GM23338 (cell line): ENCODE results near the gene FCN1. TPM values are rescaled to one million over a fixed set of nuclear protein-coding genes. Genes with fewer than 3 reads are reported as not detected.

ENCODE experiments used
- ATAC-seq: fragments of 200-7000 bp; cut with Tn5 transposase; 3 replicates; pipeline ENCODE4 v1.9.1; 2020
- DNase-seq: peaks from one replicate; pipeline ENCODE4 v3.0.0-alpha.2; 2015; ENCODE audit warnings: low spot score
- H2AFZ ChIP-seq: fragments of 200-600 bp; sonication (generic); 2 replicates; pipeline ENCODE4 v1.8.0; 2016; ENCODE audit warnings: antibody characterized with exemption, mild to moderate bottlenecking, moderate library complexity
- H3F3A ChIP-seq: fragments of 200-600 bp; sonication (generic); replicated peaks from 2 replicates; pipeline ENCODE4 v1.8.0; 2017; ENCODE audit warnings: antibody characterized with exemption, mixed run types, low read depth
- H3K27ac ChIP-seq: fragments of 200-600 bp; sonication (generic); 2 replicates; pipeline ENCODE4 v1.6.1; 2016; ENCODE audit warnings: low read depth
- H3K27me3 ChIP-seq: fragments of 200-600 bp; sonication (generic); 2 replicates; pipeline ENCODE4 v1.8.0; 2016; ENCODE audit warnings: mild to moderate bottlenecking, mixed run types, moderate library complexity; ENCODE audit not compliant: insufficient read depth
- H3K36me3 ChIP-seq: fragments of 200-600 bp; sonication (generic); 2 replicates; pipeline ENCODE4 v1.8.0; 2016; ENCODE audit warnings: mild to moderate bottlenecking; ENCODE audit not compliant: insufficient read depth
- H3K4me1 ChIP-seq: fragments of 200-600 bp; sonication (generic); 2 replicates; pipeline ENCODE4 v1.8.0; 2016; ENCODE audit warnings: mild to moderate bottlenecking, moderate library complexity; ENCODE audit not compliant: insufficient read depth
- H3K4me2 ChIP-seq: fragments of 200-600 bp; sonication (generic); 2 replicates; pipeline ENCODE4 v1.7.1; 2017; ENCODE audit warnings: mixed run types
- H3K4me3 ChIP-seq: fragments of 200-600 bp; sonication (generic); 2 replicates; pipeline ENCODE4 v1.6.1; 2016; ENCODE audit warnings: mixed run types
- H3K79me2 ChIP-seq: fragments of 200-600 bp; sonication (generic); replicated peaks from 2 replicates; pipeline ENCODE4 v1.8.0; 2017; ENCODE audit warnings: mild to moderate bottlenecking; ENCODE audit not compliant: insufficient read depth
- H3K9me2 ChIP-seq: fragments of 200-600 bp; sonication (generic); 2 replicates; pipeline ENCODE4 v1.8.0; 2017; ENCODE audit not compliant: insufficient read depth
- H4K20me1 ChIP-seq: fragments of 200-600 bp; sonication (generic); replicated peaks from 2 replicates; pipeline ENCODE4 v1.8.0; 2017; ENCODE audit warnings: mild to moderate bottlenecking; ENCODE audit not compliant: insufficient read depth
- H3K27ac Mint-ChIP-seq: 2 replicates; pipeline ENCODE4 v1.8.0; 2020; ENCODE audit warnings: inconsistent platforms, mild to moderate bottlenecking, moderate library complexity, mixed read lengths
- H3K27me3 Mint-ChIP-seq: 3 replicates; pipeline ENCODE4 v1.8.0; 2022; ENCODE audit warnings: low read depth, mild to moderate bottlenecking, moderate library complexity, mixed read lengths, inconsistent platforms; ENCODE audit not compliant: insufficient read depth, poor library complexity
- H3K36me3 Mint-ChIP-seq: 3 replicates; pipeline ENCODE4 v1.8.0; 2021; ENCODE audit warnings: low read depth, mild to moderate bottlenecking, inconsistent platforms, moderate library complexity, mixed read lengths
- H3K4me1 Mint-ChIP-seq: 3 replicates; pipeline ENCODE4 v1.8.0; 2020; ENCODE audit warnings: mild to moderate bottlenecking, inconsistent platforms, mixed read lengths
- H3K4me3 Mint-ChIP-seq: 3 replicates; pipeline ENCODE4 v1.8.0; 2021; ENCODE audit warnings: moderate library complexity, mild to moderate bottlenecking, inconsistent platforms, mixed read lengths
- H3K9me3 Mint-ChIP-seq: 3 replicates; pipeline ENCODE4 v1.8.0; 2020; ENCODE audit warnings: moderate library complexity, mild to moderate bottlenecking, inconsistent platforms, mixed read lengths
- CREB1 ChIP-seq: fragments of 250-450 bp; sonication (Bioruptor Pico); IDR thresholded peaks from 2 replicates; pipeline ENCODE4 v1.5.0; 2020; ENCODE audit warnings: low read depth, mild to moderate bottlenecking, moderate library complexity
- CTCF ChIP-seq, 2 experiments: fragments of 200-600 bp in 1 of 2; sonication (generic) in 1 of 2; conservative IDR thresholded peaks; 2 replicates each; pipeline versions ENCODE4 v1.5.1 to v1.6.1; 2016 to 2017; ENCODE audit warnings: antibody characterized with exemption in 2 of 2, low read depth in 2 of 2, mild to moderate bottlenecking in 2 of 2, moderate library complexity in 1 of 2
- EZH2phosphoT487 ChIP-seq: fragments of 200-600 bp; sonication (generic); IDR thresholded peaks from one replicate; pipeline ENCODE4 v1.8.1; 2018; ENCODE audit warnings: antibody characterized with exemption; ENCODE audit not compliant: unreplicated experiment
- JUNB ChIP-seq: IDR thresholded peaks from one replicate; pipeline ENCODE4 v1.6.1; 2016; ENCODE audit warnings: antibody characterized with exemption; ENCODE audit not compliant: unreplicated experiment
- NANOG ChIP-seq: IDR thresholded peaks from 2 replicates; pipeline ENCODE4 v1.6.1; 2016; ENCODE audit warnings: antibody characterized with exemption, borderline replicate concordance
- POLR2AphosphoS5 ChIP-seq: IDR thresholded peaks from 2 replicates; pipeline ENCODE4 v1.6.1; 2016; ENCODE audit warnings: antibody characterized with exemption, low read depth
- REST ChIP-seq: IDR thresholded peaks from one replicate; pipeline ENCODE4 v1.6.1; 2018; ENCODE audit warnings: antibody characterized with exemption; ENCODE audit not compliant: unreplicated experiment
- STAT1 ChIP-seq: IDR thresholded peaks from one replicate; pipeline ENCODE4 v1.6.1; 2016; ENCODE audit warnings: antibody characterized with exemption; ENCODE audit not compliant: unreplicated experiment
- ZNF114 ChIP-seq: fragments of 250-450 bp; sonication (Bioruptor Pico); IDR thresholded peaks from 2 replicates; pipeline ENCODE4 v1.5.0; 2020; ENCODE audit warnings: mild to moderate bottlenecking, moderate library complexity
- polyA plus RNA-seq: library from polyadenylated mRNA; unstranded; fragments of >200 nt; fragmentation: Nextera tagmentation; extraction: Ambion mirVana; gene quantifications from 2 replicates; pipeline ENCODE4 v1.2.1, GENCODE V29; 2016
- total RNA-seq: library from RNA; depleted of rRNA; stranded (reverse); fragments of >200 nt; shearing (Covaris generic); gene quantifications from 2 replicates; pipeline ENCODE4 v1.2.3, GENCODE V29; 2014
- TF ChIP-seq, protein P1 (sequence below): fragments of 250-450 bp; sonication (Bioruptor Pico); IDR thresholded peaks from 2 replicates; pipeline ENCODE4 v1.5.0; 2020; ENCODE audit warnings: mild to moderate bottlenecking, moderate library complexity

The FCN1 gene
- total and polyA plus RNA-seq, 2 experiments from 2014 or later = not detected

DNA sequence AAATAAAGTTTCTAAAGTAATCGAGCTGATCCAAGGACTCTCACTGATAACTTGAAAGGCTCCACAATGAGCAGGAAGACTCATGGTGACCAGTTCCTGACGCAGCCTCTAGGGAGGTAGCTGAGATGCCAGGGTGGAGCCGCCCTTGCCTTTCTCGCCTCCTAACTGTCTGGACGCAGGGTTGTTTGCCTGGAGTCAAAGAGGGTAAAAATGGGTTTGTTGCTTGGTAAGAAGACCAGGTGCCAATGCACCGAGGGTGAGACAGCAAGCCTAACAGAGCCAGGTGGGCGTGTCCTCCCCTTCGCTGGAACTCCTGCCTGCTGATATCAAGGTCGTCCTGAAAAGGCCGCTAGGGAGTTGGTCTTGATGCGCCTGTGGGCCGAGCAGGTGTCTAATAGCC lies 48.6 kb upstream of the FCN1 start (continued):
- TF ChIP-seq REST = no peak
- no peak for TF ChIP-seq CREB1 (CRISPR knock-in tag)
- no peak for TF ChIP-seq EZH2phosphoT487

GRCh38 chr9:134965851-134966250 lies 48.1 kb upstream of the FCN1 start:
- H3K27ac ChIP-seq = no peak overlapping the region
- no peaks in the 10 kb centered on the region; the same call in 1 of the 3 replicates for H3K9me3 Mint-ChIP-seq
- H3K36me3 Mint-ChIP-seq = no peaks in the 10 kb centered on the region
- H3K36me3 ChIP-seq = no peaks in the 10 kb centered on the region
- H3K4me1 Mint-ChIP-seq = peaks cover 17% of the 10 kb centered on the region
- DNase-seq (no peak), ATAC-seq (no peak)
- no peak overlapping the region for H3K4me2 ChIP-seq
- H3K27me3 Mint-ChIP-seq = peaks cover 8% of the 10 kb centered on the region
- no peaks in the 10 kb centered on the region for H3F3A ChIP-seq
- no peak overlapping the region for H3K27ac Mint-ChIP-seq
- no peaks in the 10 kb centered on the region for H3K9me2 ChIP-seq
- no peaks in the 10 kb centered on the region for H3K4me1 ChIP-seq
- no peak overlapping the region for H3K4me3 Mint-ChIP-seq
- H4K20me1 ChIP-seq = no peaks in the 10 kb centered on the region
- H3K27me3 ChIP-seq = no peaks in the 10 kb centered on the region
- H3K4me3 ChIP-seq = no peak overlapping the region
- H3K79me2 ChIP-seq = no peaks in the 10 kb centered on the region
- no peak overlapping the region for H2AFZ ChIP-seq
- TF ChIP-seq JUNB (no peak), ZNF114 (CRISPR knock-in tag) (no peak), REST (no peak), STAT1 (no peak), NANOG (no peak), CTCF (conservative IDR thresholded peaks at IDR 0.05; ENCODE audit: low read depth in 2 of 2) (no peak), POLR2AphosphoS5 (no peak), EZH2phosphoT487 (no peak)
- TF ChIP-seq, protein P1, sequence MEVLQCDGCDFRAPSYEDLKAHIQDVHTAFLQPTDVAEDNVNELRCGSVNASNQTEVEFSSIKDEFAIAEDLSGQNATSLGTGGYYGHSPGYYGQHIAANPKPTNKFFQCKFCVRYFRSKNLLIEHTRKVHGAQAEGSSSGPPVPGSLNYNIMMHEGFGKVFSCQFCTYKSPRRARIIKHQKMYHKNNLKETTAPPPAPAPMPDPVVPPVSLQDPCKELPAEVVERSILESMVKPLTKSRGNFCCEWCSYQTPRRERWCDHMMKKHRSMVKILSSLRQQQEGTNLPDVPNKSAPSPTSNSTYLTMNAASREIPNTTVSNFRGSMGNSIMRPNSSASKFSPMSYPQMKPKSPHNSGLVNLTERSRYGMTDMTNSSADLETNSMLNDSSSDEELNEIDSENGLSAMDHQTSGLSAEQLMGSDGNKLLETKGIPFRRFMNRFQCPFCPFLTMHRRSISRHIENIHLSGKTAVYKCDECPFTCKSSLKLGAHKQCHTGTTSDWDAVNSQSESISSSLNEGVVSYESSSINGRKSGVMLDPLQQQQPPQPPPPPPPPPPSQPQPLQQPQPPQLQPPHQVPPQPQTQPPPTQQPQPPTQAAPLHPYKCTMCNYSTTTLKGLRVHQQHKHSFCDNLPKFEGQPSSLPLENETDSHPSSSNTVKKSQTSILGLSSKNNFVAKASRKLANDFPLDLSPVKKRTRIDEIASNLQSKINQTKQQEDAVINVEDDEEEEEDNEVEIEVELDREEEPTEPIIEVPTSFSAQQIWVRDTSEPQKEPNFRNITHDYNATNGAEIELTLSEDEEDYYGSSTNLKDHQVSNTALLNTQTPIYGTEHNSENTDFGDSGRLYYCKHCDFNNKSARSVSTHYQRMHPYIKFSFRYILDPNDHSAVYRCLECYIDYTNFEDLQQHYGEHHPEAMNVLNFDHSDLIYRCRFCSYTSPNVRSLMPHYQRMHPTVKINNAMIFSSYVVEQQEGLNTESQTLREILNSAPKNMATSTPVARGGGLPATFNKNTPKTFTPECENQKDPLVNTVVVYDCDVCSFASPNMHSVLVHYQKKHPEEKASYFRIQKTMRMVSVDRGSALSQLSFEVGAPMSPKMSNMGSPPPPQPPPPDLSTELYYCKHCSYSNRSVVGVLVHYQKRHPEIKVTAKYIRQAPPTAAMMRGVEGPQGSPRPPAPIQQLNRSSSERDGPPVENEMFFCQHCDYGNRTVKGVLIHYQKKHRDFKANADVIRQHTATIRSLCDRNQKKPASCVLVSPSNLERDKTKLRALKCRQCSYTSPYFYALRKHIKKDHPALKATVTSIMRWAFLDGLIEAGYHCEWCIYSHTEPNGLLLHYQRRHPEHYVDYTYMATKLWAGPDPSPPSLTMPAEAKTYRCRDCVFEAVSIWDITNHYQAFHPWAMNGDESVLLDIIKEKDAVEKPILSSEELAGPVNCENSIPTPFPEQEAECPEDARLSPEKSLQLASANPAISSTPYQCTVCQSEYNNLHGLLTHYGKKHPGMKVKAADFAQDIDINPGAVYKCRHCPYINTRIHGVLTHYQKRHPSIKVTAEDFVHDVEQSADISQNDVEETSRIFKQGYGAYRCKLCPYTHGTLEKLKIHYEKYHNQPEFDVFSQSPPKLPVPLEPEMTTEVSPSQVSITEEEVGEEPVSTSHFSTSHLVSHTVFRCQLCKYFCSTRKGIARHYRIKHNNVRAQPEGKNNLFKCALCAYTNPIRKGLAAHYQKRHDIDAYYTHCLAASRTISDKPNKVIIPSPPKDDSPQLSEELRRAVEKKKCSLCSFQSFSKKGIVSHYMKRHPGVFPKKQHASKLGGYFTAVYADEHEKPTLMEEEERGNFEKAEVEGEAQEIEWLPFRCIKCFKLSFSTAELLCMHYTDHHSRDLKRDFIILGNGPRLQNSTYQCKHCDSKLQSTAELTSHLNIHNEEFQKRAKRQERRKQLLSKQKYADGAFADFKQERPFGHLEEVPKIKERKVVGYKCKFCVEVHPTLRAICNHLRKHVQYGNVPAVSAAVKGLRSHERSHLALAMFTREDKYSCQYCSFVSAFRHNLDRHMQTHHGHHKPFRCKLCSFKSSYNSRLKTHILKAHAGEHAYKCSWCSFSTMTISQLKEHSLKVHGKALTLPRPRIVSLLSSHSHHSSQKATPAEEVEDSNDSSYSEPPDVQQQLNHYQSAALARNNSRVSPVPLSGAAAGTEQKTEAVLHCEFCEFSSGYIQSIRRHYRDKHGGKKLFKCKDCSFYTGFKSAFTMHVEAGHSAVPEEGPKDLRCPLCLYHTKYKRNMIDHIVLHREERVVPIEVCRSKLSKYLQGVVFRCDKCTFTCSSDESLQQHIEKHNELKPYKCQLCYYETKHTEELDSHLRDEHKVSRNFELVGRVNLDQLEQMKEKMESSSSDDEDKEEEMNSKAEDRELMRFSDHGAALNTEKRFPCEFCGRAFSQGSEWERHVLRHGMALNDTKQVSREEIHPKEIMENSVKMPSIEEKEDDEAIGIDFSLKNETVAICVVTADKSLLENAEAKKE = no peak
